ENCODE data around the gene REXO5. TPM values are rescaled to one million over a fixed set of nuclear protein-coding genes. Genes with fewer than 3 reads are reported as not detected.

Gene REXO5
- total and polyA plus RNA-seq, 4 donors = 0.88 to 3.0 (median 1.6) TPM

DNA sequence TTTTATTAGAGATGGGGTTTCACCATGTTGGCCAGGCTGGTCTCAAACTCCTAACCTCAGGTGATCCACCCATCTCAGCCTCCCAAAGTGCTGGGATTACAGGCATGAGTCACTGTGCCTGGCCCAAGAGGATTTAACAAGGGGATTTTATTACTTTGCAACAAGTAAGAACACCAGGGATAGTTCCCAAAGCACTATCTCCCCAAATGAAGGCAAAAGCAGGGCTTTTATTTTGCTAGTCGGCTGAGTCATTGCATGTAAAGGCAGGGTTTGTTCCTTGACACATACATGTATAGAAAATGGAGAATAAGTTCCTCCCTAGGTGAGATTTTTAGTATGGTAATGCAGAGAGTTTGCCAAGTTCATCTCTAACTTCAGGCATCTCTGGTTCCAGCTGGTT lies 24.0 kb downstream of the REXO5 start:
- no peak for DNase-seq
- WGBS, 2 donors = 92 to 95% methylated on average over 1 of the region's 1 CpG
- intact Hi-C loops (cut with DNase I) = no loop called here

DNA sequence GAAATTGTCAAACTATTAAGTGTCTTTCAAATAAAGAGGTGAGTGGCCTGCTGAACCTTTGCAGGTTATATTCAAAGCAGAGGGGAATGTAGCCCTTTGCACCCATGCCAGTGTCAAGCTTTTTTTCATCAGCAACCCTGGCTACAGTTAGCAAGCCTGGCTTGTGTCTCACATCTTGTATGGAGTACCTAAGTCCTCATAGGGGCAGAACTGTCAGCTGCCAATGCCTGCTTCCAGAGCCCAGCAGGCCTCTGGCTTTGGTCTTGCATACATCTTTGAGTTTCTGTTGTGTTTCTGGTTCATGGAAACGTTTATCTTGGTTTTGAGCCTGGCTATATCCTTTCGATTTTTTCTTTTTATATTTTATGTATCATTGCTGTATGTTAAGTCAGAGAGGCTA lies 26.8 kb downstream of the REXO5 start:
- intact Hi-C loops (cut with DNase I) = no loop called here
- no peak for DNase-seq
- Histone ChIP-seq H3K27me3 (ENCODE audit: control insufficient read depth in 1 of 2, insufficient read depth in 2 of 2, low read length in 1 of 2) (no peaks in the 10 kb centered on the region), H3K27ac (ENCODE audit: low read depth in 1 of 2, low read length in 2 of 2) (no peak overlapping the region), H3K36me3 (ENCODE audit: control insufficient read depth in 1 of 2, insufficient read depth in 2 of 2, low read length in 1 of 2) (no peaks in the 10 kb centered on the region), H3K9me3 (ENCODE audit: control insufficient read depth, low read length) (peaks cover 2% of the 10 kb centered on the region), H3K4me1 (ENCODE audit: control insufficient read depth in 1 of 2, insufficient read depth in 2 of 2, low read length in 2 of 2) (no peaks in the 10 kb centered on the region), H3K4me3 (ENCODE audit: low read length in 2 of 2) (no peak overlapping the region)
- WGBS, 2 donors = 7 to 10% methylated on average over 2 of the region's 2 CpGs
- no peak for ATAC-seq (ENCODE audit: low FRiP score)

More for the DNA sequence above, 24.0 kb downstream of the REXO5 start:
- Histone ChIP-seq H3K4me3 (ENCODE audit: low read length in 2 of 2) (no peak overlapping the region), H3K4me1 (ENCODE audit: control insufficient read depth in 1 of 2, insufficient read depth in 2 of 2, low read length in 2 of 2) (no peaks in the 10 kb centered on the region), H3K27ac (ENCODE audit: low read depth in 1 of 2, low read length in 2 of 2) (no peak overlapping the region), H3K36me3 (ENCODE audit: control insufficient read depth in 1 of 2, insufficient read depth in 2 of 2, low read length in 1 of 2) (no peaks in the 10 kb centered on the region), H3K27me3 (ENCODE audit: control insufficient read depth in 1 of 2, insufficient read depth in 2 of 2, low read length in 1 of 2) (no peaks in the 10 kb centered on the region), H3K9me3 (ENCODE audit: control insufficient read depth, low read length) (no peaks in the 10 kb centered on the region)
- ATAC-seq (ENCODE audit: low FRiP score) = no peak

GRCh38 chr16:20838240-20838639 lies 31.9 kb downstream of the REXO5 start:
- no peaks in the 10 kb centered on the region for H3K36me3 ChIP-seq (ENCODE audit: control insufficient read depth in 1 of 2, insufficient read depth in 2 of 2, low read length in 1 of 2)
- 60 to 62% methylated on average over 1 of the region's 1 CpG for WGBS, 2 donors
- no peak for ATAC-seq (ENCODE audit: low FRiP score)
- no peak for DNase-seq
- intact Hi-C loops (cut with DNase I) = no loop called here
- no peaks in the 10 kb centered on the region for H3K4me1 ChIP-seq (ENCODE audit: control insufficient read depth in 1 of 2, insufficient read depth in 2 of 2, low read length in 2 of 2)
- H3K27ac ChIP-seq (ENCODE audit: low read depth in 1 of 2, low read length in 2 of 2) = no peak overlapping the region
- peaks cover 2% of the 10 kb centered on the region for H3K9me3 ChIP-seq (ENCODE audit: control insufficient read depth, low read length)
- no peak overlapping the region for H3K4me3 ChIP-seq (ENCODE audit: low read length in 2 of 2)
- no peaks in the 10 kb centered on the region for H3K27me3 ChIP-seq (ENCODE audit: control insufficient read depth in 1 of 2, insufficient read depth in 2 of 2, low read length in 1 of 2)

GRCh38 chr16:20839504-20839903 lies 33.2 kb downstream of the REXO5 start:
- 93 to 94% methylated on average over 2 of the region's 2 CpGs for WGBS, 2 donors
- no peak overlapping the region for H3K27ac ChIP-seq (ENCODE audit: low read depth in 1 of 2, low read length in 2 of 2)
- H3K4me1 ChIP-seq (ENCODE audit: control insufficient read depth in 1 of 2, insufficient read depth in 2 of 2, low read length in 2 of 2) = no peaks in the 10 kb centered on the region
- H3K27me3 ChIP-seq (ENCODE audit: control insufficient read depth in 1 of 2, insufficient read depth in 2 of 2, low read length in 1 of 2) = no peaks in the 10 kb centered on the region
- H3K9me3 ChIP-seq (ENCODE audit: control insufficient read depth, low read length) = peaks cover 2% of the 10 kb centered on the region
- intact Hi-C loops (cut with DNase I) = no loop called here
- no peak for ATAC-seq (ENCODE audit: low FRiP score)
- no peak overlapping the region for H3K4me3 ChIP-seq (ENCODE audit: low read length in 2 of 2)
- DNase-seq = no peak
- H3K36me3 ChIP-seq (ENCODE audit: control insufficient read depth in 1 of 2, insufficient read depth in 2 of 2, low read length in 1 of 2) = no peaks in the 10 kb centered on the region

DNA sequence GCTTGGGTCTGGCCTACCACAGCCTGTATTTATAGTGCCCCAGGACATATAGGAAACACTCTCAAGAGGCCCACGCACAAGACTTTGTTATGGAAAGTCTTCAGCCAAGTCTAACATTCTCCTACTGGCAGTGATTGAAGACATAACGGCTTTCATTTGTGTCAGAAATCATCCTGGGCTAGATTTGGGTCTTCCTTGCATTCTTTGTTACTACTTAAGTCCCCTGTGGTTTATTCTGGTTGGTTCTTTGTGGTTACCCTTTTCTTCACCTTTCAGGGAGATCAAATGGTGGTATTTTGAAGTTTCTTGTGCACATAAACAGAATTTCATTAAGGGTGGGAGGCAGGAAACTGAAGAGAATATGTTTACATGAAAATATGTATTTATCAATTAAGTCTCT lies 37.7 kb downstream of the REXO5 start:
- intact Hi-C loops (cut with DNase I) = no loop called here
- Histone ChIP-seq H3K27me3 (ENCODE audit: control insufficient read depth in 1 of 2, insufficient read depth in 2 of 2, low read length in 1 of 2) (no peaks in the 10 kb centered on the region), H3K4me1 (ENCODE audit: control insufficient read depth in 1 of 2, insufficient read depth in 2 of 2, low read length in 2 of 2) (no peaks in the 10 kb centered on the region), H3K27ac (ENCODE audit: low read depth in 1 of 2, low read length in 2 of 2) (no peak overlapping the region), H3K36me3 (ENCODE audit: control insufficient read depth in 1 of 2, insufficient read depth in 2 of 2, low read length in 1 of 2) (peaks cover 0 to 1% of the 10 kb centered on the region in 2 donors), H3K9me3 (ENCODE audit: control insufficient read depth, low read length) (no peaks in the 10 kb centered on the region), H3K4me3 (ENCODE audit: low read length in 2 of 2) (no peak overlapping the region)
- DNase-seq (no peak), ATAC-seq (ENCODE audit: low FRiP score) (no peak)
- WGBS, 2 donors = 72 to 81% methylated on average over 2 of the region's 2 CpGs

- no peak for ATAC-seq (ENCODE audit: low FRiP score)
- Histone ChIP-seq H3K9me3 (ENCODE audit: control insufficient read depth, low read length) (no peaks in the 10 kb centered on the region), H3K4me1 (ENCODE audit: control insufficient read depth in 1 of 2, insufficient read depth in 2 of 2, low read length in 2 of 2) (no peaks in the 10 kb centered on the region), H3K4me3 (ENCODE audit: low read length in 2 of 2) (no peak overlapping the region), H3K27ac (ENCODE audit: low read depth in 1 of 2, low read length in 2 of 2) (no peak overlapping the region), H3K27me3 (ENCODE audit: control insufficient read depth in 1 of 2, insufficient read depth in 2 of 2, low read length in 1 of 2) (no peaks in the 10 kb centered on the region), H3K36me3 (ENCODE audit: control insufficient read depth in 1 of 2, insufficient read depth in 2 of 2, low read length in 1 of 2) (peaks cover 0 to 1% of the 10 kb centered on the region in 2 donors)
- intact Hi-C loops (cut with DNase I) = no loop called here
- no peak for DNase-seq
- 71 to 80% methylated on average over 3 of the region's 3 CpGs for WGBS, 2 donors
Measured at GRCh38 chr16:20844588-20844987, 38.3 kb downstream of the REXO5 start.

DNA sequence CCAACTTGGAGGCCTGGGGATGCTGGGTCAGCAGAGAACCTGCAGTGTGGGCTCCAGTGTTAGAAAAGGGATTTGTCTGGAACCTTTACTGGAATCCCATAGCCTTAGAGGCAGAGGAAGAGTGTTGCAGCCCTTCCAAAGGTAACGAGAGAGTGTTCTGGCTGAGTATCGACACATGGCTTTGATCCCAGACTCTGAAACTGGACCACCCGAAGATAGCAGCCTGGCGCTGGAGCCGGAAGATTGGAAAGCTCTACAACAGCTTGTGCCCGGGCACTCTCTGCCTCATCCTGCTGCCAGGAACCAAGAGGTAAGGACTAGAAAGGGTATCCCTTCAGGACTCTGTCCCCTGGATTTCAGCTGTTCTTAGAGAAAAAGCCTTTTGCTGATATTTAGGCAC lies 39.7 kb downstream of the REXO5 start:
- no peak overlapping the region for H3K4me3 ChIP-seq (ENCODE audit: low read length in 2 of 2)
- DNase-seq (no peak), ATAC-seq (ENCODE audit: low FRiP score) (no peak)
- no peaks in the 10 kb centered on the region for H3K27me3 ChIP-seq (ENCODE audit: control insufficient read depth in 1 of 2, insufficient read depth in 2 of 2, low read length in 1 of 2)
- H3K36me3 ChIP-seq (ENCODE audit: control insufficient read depth in 1 of 2, insufficient read depth in 2 of 2, low read length in 1 of 2) = peaks cover 0 to 1% of the 10 kb centered on the region in 2 donors
- 9 to 12% methylated on average over 6 of the region's 6 CpGs for WGBS, 2 donors
- peaks cover 2 to 3% of the 10 kb centered on the region in 2 donors for H3K4me1 ChIP-seq (ENCODE audit: control insufficient read depth in 1 of 2, insufficient read depth in 2 of 2, low read length in 2 of 2)
- H3K27ac ChIP-seq (ENCODE audit: low read depth in 1 of 2, low read length in 2 of 2) = no peak overlapping the region
- intact Hi-C loops (cut with DNase I) = no loop called here
- no peaks in the 10 kb centered on the region for H3K9me3 ChIP-seq (ENCODE audit: control insufficient read depth, low read length)

GRCh38 chr16:20846551-20846950 lies 40.2 kb downstream of the REXO5 start:
- no peaks in the 10 kb centered on the region for H3K27me3 ChIP-seq (ENCODE audit: control insufficient read depth in 1 of 2, insufficient read depth in 2 of 2, low read length in 1 of 2)
- H3K4me1 ChIP-seq (ENCODE audit: control insufficient read depth in 1 of 2, insufficient read depth in 2 of 2, low read length in 2 of 2) = peaks cover 3% of the 10 kb centered on the region in 2 donors
- DNase-seq (no peak), ATAC-seq (ENCODE audit: low FRiP score) (no peak)
- intact Hi-C loops (cut with DNase I) = no loop called here
- H3K36me3 ChIP-seq (ENCODE audit: control insufficient read depth in 1 of 2, insufficient read depth in 2 of 2, low read length in 1 of 2) = peaks cover 0 to 1% of the 10 kb centered on the region in 2 donors
- no peaks in the 10 kb centered on the region for H3K9me3 ChIP-seq (ENCODE audit: control insufficient read depth, low read length)
- no peak overlapping the region for H3K27ac ChIP-seq (ENCODE audit: low read depth in 1 of 2, low read length in 2 of 2)
- no peak overlapping the region for H3K4me3 ChIP-seq (ENCODE audit: low read length in 2 of 2)

GRCh38 chr16:20847550-20847949 lies 41.2 kb downstream of the REXO5 start:
- Histone ChIP-seq H3K27ac (ENCODE audit: low read depth in 1 of 2, low read length in 2 of 2) (no peak overlapping the region), H3K9me3 (ENCODE audit: control insufficient read depth, low read length) (no peaks in the 10 kb centered on the region), H3K4me3 (ENCODE audit: low read length in 2 of 2) (no peak overlapping the region), H3K27me3 (ENCODE audit: control insufficient read depth in 1 of 2, insufficient read depth in 2 of 2, low read length in 1 of 2) (no peaks in the 10 kb centered on the region), H3K4me1 (ENCODE audit: control insufficient read depth in 1 of 2, insufficient read depth in 2 of 2, low read length in 2 of 2) (peaks cover 3% of the 10 kb centered on the region in 2 donors), H3K36me3 (ENCODE audit: control insufficient read depth in 1 of 2, insufficient read depth in 2 of 2, low read length in 1 of 2) (peaks cover 0 to 1% of the 10 kb centered on the region in 2 donors)
- 41 to 66% methylated on average over 2 of the region's 2 CpGs for WGBS, 2 donors
- intact Hi-C loops (cut with DNase I) = no loop called here
- ATAC-seq (ENCODE audit: low FRiP score) (no peak), DNase-seq (no peak)
